Measurements from ENCODE around the gene EIF2B4. TPM values are rescaled to one million over a fixed set of nuclear protein-coding genes. Genes with fewer than 3 reads are reported as not detected.

EIF2B4 gene
- total and polyA plus RNA-seq, 2 of the 8 experiments (the other 6 are each of a cell fraction or from before 2014, with no cell fraction given) = 60.0 to 63.2 TPM

DNA sequence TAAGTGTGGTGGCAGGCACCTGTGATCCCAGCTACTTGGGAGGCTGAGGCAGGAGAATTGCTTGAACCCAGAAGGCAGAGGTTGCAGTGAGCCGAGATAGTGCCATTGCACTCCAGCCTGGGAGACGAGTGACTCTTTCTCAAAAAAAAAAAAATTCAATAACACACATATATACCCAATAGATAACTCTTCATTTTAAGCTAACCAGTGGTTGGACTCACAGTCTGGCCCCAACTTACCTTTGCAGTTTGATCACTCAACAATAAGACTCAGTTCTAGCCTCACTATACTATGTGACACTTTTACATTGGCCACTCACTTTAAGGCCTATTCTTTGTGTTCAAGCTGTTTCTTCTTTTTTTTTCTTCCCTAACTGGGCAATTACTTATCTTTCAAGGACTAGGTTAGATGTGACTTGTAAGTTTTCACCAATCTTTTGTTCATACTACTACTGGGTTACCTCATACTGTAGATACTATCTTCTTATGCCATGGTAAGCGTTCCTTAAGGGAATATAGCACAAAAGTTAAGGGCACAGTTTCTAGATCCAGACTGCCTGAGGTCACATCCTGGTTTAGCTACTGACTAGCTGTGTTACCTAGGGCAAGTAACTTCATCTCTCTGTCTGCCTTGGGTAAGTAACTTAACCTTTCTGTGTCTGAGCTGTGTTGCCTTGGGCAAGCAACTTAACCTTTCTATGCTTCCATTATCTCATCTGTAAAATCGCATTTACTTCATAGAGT lies 7.3 kb downstream of the EIF2B4 start:
- ChIA-PET CTCF (ENCODE audit: partially characterized antibody) (interaction anchor here (0.6 to 1.1 kb wide), 2 partner anchors 11 to 319 kb away, joined by 3 read pairs; no protein-coding TSS in a partner anchor), POLR2A (ENCODE audit: partially characterized antibody) (interaction anchor here (0.6 to 8.0 kb wide), 9 partner anchors 9 to 281 kb away, joined by 3 to 114 read pairs (median 4); partner anchors contain the start of gene ZNF513)
- Histone ChIP-seq H2BK120ac (replicated peaks; ENCODE audit: low read depth, low read length) (no peak overlapping the region), H3K56ac (replicated peaks; ENCODE audit: insufficient read length, low read depth, low read length) (no peak overlapping the region), H3K79me2 (ENCODE audit: control insufficient read depth in 1 of 2, insufficient read depth in 2 of 2, low read length in 2 of 2) (peaks cover 0 to 7% of the 10 kb centered on the region in 2 experiments; a peak in 3 of 4 replicates), H2AK5ac (ENCODE audit: low read depth, low read length) (no peak overlapping the region), H4K8ac (ENCODE audit: extremely low read depth, insufficient read depth, low read length) (no peak overlapping the region), H3K9ac (replicated peaks in 1 of 4; ENCODE audit: extremely low read depth in 1 of 4, low read depth in 3 of 4, low read length in 3 of 4) (no peak overlapping the region), H2BK12ac (ENCODE audit: low read depth, low read length) (no peak overlapping the region), H2BK5ac (ENCODE audit: low read depth, low read length) (no peak overlapping the region), H3K4me2 (ENCODE audit: insufficient read depth in 1 of 2, low read depth in 2 of 2, low read length in 2 of 2) (no peak overlapping the region), H4K91ac (replicated peaks; ENCODE audit: insufficient read length, low read length) (no peak overlapping the region), H3K18ac (ENCODE audit: extremely low read depth, low read length) (no peak overlapping the region), H3K36me3 (ENCODE audit: control insufficient read depth in 2 of 4, insufficient read depth in 4 of 4, low read length in 3 of 4) (peaks cover 17 to 37% (median 28%) of the 10 kb centered on the region in 4 experiments), H3K4me3 (ENCODE audit: extremely low read depth in 1 of 4, insufficient read depth in 2 of 4, low read depth in 3 of 4, low read length in 4 of 4) (no peak overlapping the region), H2BK20ac (ENCODE audit: low read length) (no peak overlapping the region), H3K27ac (ENCODE audit: low read depth, low read length) (no peak overlapping the region), H4K20me1 (replicated peaks in 1 of 2; ENCODE audit: control insufficient read depth in 1 of 2, insufficient read depth in 2 of 2, low read length in 2 of 2) (peaks cover 0 to under 1% of the 10 kb centered on the region in 2 experiments), H2BK15ac (ENCODE audit: low read length) (no peak overlapping the region), H3K23ac (ENCODE audit: insufficient read length) (no peak overlapping the region), H3K9me3 (ENCODE audit: insufficient read depth in 2 of 2, low read depth in 1 of 2, low read length in 1 of 2) (no peaks in the 10 kb centered on the region), H2AFZ (ENCODE audit: low read length) (no peak overlapping the region), H3K4ac (replicated peaks; ENCODE audit: insufficient read length, low read depth, low read length) (no peak overlapping the region), H4K5ac (ENCODE audit: insufficient read length, low read depth, low read length) (no peak overlapping the region), H3K27me3 (replicated peaks in 1 of 4; ENCODE audit: control insufficient read depth in 3 of 4, extremely low read depth in 1 of 4, insufficient read depth in 3 of 4, low read length in 3 of 4) (no peaks in the 10 kb centered on the region), H3K4me1 (replicated peaks in 1 of 4; ENCODE audit: control insufficient read depth in 3 of 4, insufficient read depth in 4 of 4, low read length in 3 of 4) (peaks cover 0 to 4% (median 0%) of the 10 kb centered on the region in 4 experiments; a peak in 1 of 7 replicates), H3K79me1 (ENCODE audit: low read depth, low read length) (peaks cover 3% of the 10 kb centered on the region; the same call in 1 of the 2 replicates), H3K23me2 (ENCODE audit: low read depth, low read length) (no peaks in the 10 kb centered on the region), H3K14ac (ENCODE audit: insufficient read length) (no peak overlapping the region)
- no peak for FAIRE-seq
- WGBS, 2 experiments (ENCODE audit: extremely low coverage in 1 of 2, insufficient coverage in 1 of 2, insufficient read length in 1 of 2, insufficient replicate concordance in 2 of 2, low coverage in 1 of 2, low lambda C conversion rate in 2 of 2, missing lambda C conversion rate in 1 of 2) = 95% methylated on average over 4 of the region's 4 CpGs; no CpG with 5 or more reads in 1 of the 2 experiments
- DNase-seq (ENCODE audit: low read depth in 1 of 2, low spot score in 2 of 2) = no peak
- TF ChIP-seq CHD1 (IDR thresholded peaks at IDR 0.05; ENCODE audit: low read depth, low read length) = no peak
- no peak for TF ChIP-seq GABPA (IDR thresholded peaks at IDR 0.05; ENCODE audit: borderline replicate concordance, insufficient read depth, low read length)
- TF ChIP-seq TAF1 (IDR thresholded peaks at IDR 0.05; ENCODE audit: low read depth, low read length) = no peak
- TF ChIP-seq POLR2AphosphoS5 (IDR thresholded peaks at IDR 0.05; ENCODE audit: low read depth, low read length) = no peak
- TF ChIP-seq NRF1 (IDR thresholded peaks at IDR 0.05; ENCODE audit: low read depth, low read length) = no peak
- TF ChIP-seq SIRT6 (IDR thresholded peaks at IDR 0.05; ENCODE audit: low read length) = no peak
- TF ChIP-seq, protein P1, sequence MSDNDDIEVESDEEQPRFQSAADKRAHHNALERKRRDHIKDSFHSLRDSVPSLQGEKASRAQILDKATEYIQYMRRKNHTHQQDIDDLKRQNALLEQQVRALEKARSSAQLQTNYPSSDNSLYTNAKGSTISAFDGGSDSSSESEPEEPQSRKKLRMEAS (IDR thresholded peaks at IDR 0.05) = no peak
- no peak for TF ChIP-seq GTF2F1 (IDR thresholded peaks at IDR 0.05; ENCODE audit: borderline replicate concordance, low read depth, low read length)
- no peak for TF ChIP-seq CBX8 (IDR thresholded peaks at IDR 0.05; ENCODE audit: borderline replicate concordance, low read depth, low read length)
- TF ChIP-seq RBBP5 (IDR thresholded peaks at IDR 0.05; ENCODE audit: borderline replicate concordance, low read depth, low read length) = no peak
- no peak for TF ChIP-seq TEAD4 (IDR thresholded peaks at IDR 0.05; ENCODE audit: low read depth, low read length)
- TF ChIP-seq NANOG (IDR thresholded peaks at IDR 0.05; ENCODE audit: insufficient read depth, low read depth, low read length, poor library complexity, severe bottlenecking) = no peak
